IPS DF 4.7 (cell line): ENCODE measurements around the gene CDAN1.
"Not testable (repeated sequence)": the region's sequence is repeated elsewhere in the genome, so short reads cannot be mapped to it uniquely, and the experiment has no call there.

Source experiments
- DNase-seq: peaks from one replicate; pipeline ENCODE4 v3.0.0-alpha.2; 2013; ENCODE audit warnings: low spot score; ENCODE audit errors: extremely low read depth

The CDAN1 gene, protein sequence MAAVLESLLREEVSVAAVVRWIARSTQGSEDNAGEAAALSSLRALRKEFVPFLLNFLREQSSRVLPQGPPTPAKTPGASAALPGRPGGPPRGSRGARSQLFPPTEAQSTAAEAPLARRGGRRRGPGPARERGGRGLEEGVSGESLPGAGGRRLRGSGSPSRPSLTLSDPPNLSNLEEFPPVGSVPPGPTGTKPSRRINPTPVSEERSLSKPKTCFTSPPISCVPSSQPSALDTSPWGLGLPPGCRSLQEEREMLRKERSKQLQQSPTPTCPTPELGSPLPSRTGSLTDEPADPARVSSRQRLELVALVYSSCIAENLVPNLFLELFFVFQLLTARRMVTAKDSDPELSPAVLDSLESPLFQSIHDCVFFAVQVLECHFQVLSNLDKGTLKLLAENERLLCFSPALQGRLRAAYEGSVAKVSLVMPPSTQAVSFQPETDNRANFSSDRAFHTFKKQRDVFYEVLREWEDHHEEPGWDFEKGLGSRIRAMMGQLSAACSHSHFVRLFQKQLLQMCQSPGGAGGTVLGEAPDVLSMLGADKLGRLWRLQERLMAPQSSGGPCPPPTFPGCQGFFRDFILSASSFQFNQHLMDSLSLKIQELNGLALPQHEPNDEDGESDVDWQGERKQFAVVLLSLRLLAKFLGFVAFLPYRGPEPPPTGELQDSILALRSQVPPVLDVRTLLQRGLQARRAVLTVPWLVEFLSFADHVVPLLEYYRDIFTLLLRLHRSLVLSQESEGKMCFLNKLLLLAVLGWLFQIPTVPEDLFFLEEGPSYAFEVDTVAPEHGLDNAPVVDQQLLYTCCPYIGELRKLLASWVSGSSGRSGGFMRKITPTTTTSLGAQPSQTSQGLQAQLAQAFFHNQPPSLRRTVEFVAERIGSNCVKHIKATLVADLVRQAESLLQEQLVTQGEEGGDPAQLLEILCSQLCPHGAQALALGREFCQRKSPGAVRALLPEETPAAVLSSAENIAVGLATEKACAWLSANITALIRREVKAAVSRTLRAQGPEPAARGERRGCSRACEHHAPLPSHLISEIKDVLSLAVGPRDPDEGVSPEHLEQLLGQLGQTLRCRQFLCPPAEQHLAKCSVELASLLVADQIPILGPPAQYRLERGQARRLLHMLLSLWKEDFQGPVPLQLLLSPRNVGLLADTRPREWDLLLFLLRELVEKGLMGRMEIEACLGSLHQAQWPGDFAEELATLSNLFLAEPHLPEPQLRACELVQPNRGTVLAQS

DNA sequence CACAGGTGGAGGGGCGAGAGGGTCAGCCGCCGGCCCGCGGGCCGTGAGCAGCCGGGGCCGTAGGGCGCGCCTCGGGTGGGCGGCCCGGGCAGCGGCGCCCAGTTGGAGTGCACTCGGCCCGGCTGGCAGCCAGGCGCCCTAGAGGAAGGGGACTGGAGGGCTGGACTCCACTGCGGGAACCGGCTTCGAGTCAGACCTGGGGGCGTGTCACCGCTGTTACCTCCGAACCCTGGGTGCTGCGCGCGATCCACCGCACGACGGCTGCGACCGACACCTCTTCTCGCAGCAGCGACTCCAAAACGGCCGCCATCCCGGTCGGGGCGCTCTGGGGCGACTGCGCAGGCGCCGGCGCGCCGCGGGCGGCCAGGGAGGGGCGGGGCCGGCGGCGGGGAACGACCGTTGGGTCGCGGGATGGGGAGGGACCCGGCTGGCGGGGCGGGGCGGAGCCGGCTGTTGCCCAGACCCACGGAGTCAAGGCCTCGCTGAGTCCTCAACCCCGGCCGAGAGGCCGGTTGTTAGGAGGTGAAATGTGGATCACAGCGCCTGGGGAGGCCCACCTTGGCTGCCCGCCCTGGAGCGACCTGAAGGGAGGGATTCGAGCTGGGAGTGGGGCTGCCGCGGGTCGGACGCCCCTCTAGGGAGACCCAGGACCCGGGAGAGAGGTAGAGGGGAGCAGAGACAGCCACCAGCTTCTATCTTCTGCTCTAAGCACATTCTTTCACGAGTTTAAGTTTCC, at the start of gene CDAN1:
Gene CDAN1 (minus strand): TSS at position 336 of the 736 bp plus-strand sequence. CDS start 26 bp downstream, at position 310.
- no peak for DNase-seq

DNA sequence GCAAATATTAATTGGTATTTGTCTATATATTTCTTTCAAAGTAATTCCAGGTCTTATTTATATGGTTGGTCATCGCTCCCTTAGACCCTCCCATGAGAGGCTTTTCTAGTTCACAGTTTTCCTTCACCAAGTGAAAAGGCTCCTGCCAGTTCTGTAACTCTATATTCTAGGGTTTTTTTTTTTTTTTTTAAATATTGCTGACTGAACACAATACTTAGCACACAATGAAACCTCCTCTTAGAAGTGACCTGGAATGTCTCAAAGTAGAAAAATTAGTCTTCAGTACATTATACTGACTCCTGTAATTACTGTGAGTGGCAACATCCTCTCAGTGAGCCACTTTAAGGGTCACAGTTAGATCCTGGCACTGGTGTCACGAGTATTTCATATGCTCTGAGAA, 48.6 kb upstream of the CDAN1 start:
- no peak for DNase-seq

DNA sequence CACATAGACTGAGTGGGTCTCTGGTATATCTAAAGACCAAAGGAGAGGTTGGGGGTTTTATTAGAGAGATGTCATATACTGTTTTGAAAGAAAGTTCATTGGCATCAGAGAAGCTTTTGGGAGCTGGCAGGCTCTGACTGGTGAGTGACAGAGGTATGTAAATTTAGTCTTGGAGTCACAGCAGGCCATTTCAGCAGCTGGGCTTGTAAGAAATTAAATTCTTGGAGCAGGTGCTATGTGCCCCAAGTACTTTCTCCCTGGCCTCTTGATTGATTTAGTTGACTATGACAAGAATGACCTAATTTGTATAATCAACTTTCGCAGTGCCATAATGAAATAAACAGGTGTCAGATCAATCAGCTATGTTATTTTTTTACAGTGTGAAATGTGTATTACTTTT, 47.8 kb upstream of the CDAN1 start:
- DNase-seq = no peak

DNA sequence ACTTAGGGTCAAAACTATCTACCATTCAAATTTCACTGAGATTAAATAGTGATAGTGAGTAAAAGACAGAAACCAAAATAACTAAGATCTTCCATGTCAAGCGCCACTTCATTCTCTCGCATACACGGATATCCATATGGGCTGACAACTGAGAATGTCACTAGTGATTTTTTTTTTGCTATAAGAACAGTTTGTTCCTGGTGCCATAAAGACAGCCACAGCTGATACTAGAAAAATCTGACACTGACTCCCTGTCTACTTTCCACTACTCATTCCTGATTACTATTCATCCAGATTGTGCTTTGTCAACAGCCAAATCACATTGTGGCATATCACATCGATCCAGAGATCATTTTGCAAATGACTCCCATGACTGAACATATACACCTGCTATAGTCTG, 45.8 kb upstream of the CDAN1 start:
- no peak for DNase-seq

DNA sequence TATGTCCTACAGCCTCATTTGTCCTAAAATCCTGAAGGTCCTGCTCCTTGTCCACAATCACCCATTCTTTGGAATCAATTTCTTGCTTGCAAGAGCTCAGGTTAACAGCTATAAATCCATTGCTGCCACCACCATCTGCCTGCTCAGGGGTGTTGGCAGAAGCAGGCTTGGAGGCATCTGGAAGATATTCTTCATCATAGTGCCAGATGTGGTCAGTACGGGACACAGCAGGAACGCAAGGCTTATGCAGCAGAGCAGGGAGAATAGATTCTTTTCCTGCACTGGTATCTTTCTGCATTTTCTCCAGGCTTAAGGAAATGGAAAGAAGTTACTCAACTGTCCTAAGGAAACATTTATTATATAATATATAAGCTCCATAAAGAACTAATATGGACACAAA, 38.5 kb upstream of the CDAN1 start:
- DNase-seq = no peak

DNA sequence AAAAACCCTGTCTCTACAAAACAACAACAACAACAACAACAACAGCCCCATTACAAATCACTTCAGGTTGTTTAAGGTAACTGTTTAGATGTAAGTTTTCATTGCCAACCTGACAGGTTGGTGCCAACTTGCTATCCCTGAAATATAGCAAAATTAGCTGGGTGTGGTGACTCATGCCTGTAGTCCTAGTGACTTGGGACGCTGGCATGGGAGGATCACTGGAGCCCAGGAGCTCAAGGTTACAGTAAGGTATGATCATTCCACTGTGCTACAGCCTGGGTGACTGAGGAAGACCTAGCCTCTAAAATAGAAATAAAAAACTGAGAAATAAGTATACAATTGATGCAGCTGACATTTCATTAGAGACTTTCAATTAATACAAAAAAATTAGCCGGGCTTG, 36.0 kb upstream of the CDAN1 start:
- DNase-seq = no peak

DNA sequence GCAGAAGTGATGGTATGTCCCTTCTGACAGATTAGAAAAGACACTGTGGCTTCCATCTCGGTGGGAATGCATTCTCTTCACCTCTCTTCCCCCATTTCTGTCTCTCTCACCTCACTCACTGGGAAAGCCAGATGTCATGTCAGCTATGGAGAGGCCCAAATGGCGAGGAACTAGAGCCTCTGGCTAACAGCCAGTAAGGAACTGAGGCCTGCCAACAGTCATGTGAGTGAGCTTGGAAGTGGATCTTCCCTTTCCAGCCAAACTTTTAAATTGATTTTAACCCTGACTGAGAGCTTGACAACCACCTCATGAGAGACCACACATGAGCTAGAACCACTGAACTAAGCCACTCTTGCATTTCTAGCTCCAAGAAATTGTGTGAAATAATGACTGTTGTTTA, 35.2 kb upstream of the CDAN1 start:
- DNase-seq = no peak

DNA sequence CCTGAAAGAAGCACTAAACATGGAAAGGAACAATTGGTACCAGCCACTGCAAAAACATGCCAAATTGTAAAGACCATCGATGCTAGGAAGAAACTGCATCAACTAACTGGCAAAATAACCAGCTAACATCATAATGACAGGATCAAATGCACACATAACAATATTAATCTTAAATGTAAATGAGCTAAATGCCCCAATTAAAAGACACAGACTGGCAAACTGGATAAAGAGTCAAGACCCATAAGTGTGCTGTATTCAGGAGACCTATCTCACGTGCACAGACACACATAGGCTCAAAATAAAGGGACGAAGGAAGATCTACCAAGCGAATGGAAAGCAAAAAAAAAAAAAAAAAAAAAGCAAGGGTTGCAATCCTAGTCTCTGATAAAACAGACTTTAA, 29.2 kb upstream of the CDAN1 start:
- not testable (repeated sequence) for DNase-seq

DNA sequence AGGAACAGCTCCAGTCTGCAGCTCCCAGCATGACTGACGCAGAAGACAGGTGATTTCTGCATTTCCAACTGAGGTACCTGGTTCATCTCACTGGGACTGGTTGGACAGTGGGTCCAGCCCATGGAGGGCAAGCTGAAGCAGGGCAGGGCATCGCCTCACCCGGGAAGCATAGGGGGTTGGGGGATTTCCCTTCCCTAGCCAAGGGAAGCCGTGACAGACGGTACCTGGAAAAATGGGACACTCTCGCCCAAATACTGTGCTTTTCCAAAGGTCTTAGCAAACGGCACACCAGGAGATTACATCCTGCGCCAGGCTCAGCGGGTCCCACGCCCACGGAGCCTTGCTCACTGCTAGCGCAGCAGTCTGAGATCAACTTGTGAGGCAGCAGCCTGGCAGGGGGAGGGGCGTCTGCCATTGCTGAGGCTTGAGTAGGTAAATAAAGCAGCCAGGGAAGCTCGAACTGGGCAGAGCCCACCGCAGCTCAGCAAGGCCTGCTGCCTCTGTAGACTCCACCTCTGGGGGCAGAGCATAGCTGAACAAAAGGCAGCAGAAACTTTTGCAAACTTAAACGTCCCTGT, 27.3 kb upstream of the CDAN1 start:
- not testable (repeated sequence) for DNase-seq

DNA sequence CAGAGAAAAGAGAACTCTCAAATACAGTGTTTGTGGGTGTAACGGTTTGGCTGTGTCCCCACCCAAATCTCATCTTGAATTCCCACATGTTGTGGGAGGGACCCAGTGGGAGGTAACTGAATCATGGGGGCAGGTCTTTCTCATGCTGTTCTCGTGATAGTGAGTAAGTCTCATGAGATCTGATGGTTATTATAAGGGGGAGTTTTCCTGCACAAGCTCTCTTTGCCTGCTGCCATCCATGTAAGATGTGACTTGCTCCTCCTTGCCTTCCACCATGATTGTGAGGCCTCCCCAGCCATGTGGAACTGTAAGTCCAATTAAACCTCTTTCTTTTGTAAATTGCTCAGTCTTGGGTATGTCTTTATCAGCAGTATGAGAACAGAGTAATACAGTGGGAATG, 24.9 kb upstream of the CDAN1 start:
- DNase-seq = not testable (repeated sequence)

DNA sequence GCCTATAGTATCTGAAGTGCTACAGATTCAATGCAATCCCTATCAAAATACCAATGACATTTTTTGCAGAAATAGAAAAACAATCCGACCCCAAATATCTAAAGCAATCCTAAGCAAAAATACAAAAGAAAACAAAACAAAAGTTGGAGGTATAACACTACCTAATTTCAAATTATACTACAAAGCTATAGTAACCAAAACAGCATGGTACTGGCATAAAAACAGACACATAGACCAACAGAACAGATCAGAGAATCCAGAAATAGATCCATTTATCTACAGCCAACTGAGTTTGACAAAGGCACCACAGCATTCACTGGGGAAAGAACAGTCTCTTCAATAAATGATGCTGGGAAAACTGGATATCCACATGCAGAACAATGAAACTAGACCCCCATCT, 23.8 kb upstream of the CDAN1 start:
- no peak for DNase-seq

DNA sequence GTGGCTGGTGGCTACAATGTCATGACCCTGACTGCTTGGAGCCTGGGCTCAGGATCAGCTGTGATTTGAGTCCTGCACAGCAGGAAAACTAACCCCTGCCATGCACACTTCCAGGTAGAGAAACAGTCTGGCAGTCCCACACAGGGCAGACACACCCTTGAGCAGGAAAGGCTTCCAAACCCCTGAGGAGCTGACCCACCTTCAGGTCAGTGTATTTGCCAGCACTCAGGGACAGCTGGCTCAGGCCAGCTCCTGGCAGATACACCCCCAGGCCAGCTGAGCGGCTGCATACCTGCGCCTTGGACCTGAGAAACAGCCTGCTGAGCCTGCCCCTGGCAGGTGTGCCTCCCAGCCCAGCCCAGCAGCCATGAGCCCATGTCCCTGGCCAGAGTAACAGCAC, 22.2 kb upstream of the CDAN1 start:
- DNase-seq = no peak

DNA sequence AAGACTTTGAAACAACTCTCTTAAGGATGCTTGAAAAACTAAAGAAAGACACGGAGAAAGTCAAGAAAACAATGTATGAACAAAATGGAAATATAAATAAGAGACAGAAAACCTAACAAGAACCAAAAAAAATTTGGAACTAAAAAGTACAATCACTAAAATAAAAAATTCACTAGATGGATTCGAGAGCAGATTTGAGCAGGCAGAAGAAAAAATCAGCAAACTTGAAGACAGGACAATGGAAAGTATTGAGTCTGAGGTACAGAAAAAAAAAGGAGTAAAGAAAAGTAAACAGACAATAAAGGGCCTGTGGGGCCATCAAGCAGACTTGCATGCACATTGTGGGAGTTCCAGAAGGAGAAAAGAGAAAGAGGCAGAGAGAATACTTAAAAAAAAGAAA, 13.4 kb upstream of the CDAN1 start:
- no peak for DNase-seq

DNA sequence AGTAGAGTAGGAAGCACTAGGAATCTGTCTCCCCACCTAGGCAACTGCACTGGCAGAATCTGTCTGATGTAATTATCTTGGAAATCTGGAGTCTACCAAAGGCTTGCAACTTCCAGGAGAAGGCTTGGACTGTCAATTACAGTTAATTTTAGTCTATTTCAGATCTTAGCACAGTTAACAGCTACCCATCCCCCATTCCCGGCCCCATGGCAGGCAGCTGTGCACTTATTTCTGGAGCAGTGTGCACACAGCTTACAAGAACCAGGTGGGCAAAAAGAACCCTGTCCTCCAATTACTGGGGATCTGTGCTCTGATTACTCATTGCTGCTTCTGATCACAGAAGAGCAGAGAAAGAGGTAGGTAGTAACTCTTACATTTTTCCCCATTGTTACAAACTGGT, 12.3 kb upstream of the CDAN1 start:
- DNase-seq = no peak

DNA sequence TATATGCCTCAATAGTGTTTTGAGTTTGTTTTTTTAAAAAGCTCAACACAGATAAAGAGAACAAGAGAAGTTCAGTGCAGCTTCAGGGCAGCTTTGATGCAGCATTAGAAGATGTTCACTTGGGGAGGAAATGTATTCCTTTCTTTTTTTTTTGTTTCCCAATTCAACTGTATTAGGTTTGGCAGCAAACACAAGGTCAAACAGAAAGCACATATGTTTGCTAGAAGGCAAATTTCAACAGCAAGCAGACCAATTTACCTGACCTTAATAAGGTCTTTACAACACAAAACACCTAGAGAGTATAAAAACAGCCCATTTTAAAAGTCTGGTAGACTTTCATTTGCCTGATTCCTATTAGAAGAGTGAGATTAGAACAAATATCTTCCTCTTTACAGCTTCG, 7.3 kb upstream of the CDAN1 start:
- no peak for DNase-seq

DNA sequence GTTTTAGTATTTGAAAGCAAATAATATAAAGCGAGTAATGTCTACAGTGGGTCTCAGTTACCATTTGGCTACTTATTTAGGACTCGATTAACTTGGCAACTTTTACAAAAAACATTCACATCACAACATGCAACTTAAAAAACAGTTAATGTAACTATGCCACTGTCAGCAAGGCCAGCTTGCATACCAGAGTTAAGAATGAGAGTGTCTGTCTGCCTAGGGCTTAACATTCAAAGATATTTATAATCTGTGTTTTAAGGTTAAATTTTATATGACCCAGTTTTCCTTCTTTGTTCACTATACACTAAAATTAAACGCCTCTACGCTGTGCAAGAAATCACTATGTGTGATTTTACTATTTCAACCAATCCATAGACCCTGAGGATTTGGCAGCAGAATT, 5.2 kb upstream of the CDAN1 start:
- no peak for DNase-seq

DNA sequence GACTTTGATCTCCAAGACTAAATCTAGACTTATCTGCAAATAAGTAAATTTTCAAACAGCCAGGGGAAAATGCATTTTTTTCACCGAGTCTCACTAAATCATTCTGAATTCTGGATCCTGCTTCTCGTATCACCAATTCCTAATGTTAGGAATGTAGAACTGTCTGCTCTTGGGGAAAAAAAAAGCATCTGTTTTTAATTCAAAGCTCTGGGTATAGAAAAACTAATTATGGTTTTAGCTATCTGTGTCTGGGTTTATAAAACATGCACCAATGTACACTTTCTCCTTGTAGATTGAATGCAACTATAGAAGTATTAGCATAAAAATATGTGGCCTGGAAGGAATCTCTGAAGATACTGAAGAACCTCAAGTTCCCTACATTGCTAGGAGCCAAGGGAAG, 4.8 kb upstream of the CDAN1 start:
- DNase-seq = no peak

DNA sequence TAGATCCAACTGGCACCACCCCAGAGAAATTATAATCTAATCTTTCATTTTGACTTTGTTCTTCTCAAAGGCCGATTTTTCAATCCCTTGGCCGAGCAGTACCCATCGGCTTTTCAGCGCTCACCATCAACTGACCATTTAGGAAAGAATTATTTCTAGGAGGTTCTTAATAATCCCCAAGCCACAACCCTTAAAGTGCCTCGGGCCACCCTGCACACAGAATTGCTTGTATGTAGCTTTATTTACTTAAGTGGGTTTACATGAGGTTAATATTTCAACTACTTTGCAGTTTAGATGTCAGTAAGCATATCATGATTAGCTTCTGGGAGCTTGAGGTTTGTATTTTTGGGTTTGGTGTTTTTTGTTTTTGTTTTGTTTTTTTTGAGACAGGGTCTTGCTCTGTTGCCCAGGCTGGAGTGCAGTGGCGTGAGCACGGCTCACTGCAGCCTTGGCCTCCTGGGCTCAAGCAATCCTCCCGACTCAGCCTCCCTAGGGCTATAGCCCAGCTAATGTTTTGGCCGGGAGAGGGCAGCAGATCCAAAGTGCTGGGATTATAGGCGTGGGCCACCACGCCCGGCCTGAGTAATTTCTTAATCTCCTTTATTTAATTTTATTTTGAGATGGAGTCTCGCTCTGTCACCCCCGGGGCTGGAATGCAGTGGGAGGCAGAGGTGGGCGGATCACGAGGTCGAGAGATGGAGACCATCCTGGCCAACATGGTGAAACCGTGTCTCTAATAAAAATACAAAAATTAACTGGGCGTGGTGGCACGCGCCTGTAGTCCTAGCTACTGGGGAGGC, 801 bp upstream of the CDAN1 start:
- DNase-seq = no peak

DNA sequence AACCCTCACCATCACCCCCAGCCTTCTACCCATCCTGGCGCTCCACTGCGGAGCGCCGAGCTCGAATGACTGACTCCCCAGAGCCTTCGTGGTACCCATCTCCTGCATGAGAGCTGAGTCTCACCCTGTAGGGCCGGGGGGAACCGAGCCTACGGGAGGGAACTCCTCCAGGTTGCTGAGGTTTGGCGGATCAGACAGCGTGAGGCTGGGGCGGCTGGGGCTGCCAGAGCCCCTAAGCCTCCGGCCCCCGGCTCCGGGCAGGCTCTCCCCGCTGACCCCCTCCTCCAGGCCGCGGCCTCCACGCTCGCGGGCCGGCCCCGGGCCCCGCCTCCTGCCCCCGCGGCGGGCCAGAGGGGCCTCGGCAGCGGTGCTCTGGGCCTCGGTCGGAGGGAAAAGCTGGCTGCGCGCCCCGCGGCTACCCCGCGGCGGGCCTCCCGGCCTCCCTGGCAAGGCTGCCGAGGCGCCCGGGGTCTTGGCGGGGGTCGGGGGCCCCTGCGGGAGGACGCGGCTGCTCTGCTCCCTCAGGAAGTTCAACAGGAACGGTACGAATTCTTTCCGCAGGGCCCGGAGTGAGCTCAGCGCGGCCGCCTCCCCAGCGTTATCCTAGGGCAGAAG, 643 bp downstream of the CDAN1 start:
- no peak for DNase-seq
